H9 (cell line): ENCODE measurements around the gene ATP6V1C2. TPM values are rescaled to one million over a fixed set of nuclear protein-coding genes. Genes with fewer than 3 reads are reported as not detected.

ENCODE experiments used
- DNase-seq: peaks from one replicate; pipeline ENCODE4 v3.0.0-alpha.2; 2017
- H2AFZ ChIP-seq: one replicate; pipeline ENCODE4 v1.6.1; 2013; ENCODE audit warnings: mild to moderate bottlenecking, low read length, control low read depth, moderate library complexity
- H2AK5ac ChIP-seq: 2 replicates; pipeline ENCODE4 v1.6.1; 2013; ENCODE audit warnings: low read length, control low read depth, mixed read lengths; ENCODE audit not compliant: insufficient read length
- H2BK120ac ChIP-seq: one replicate; pipeline ENCODE4 v1.6.1; 2013; ENCODE audit warnings: low read depth, mild to moderate bottlenecking, low read length, control low read depth, inconsistent platforms; ENCODE audit not compliant: poor library complexity, severe bottlenecking
- H2BK12ac ChIP-seq: 2 replicates; pipeline ENCODE4 v1.6.1; 2013; ENCODE audit warnings: low read length, control low read depth, mixed read lengths, low read depth; ENCODE audit not compliant: insufficient read length
- H2BK15ac ChIP-seq: 2 replicates; pipeline ENCODE4 v1.6.1; 2013; ENCODE audit warnings: low read depth, low read length, control low read depth
- H2BK20ac ChIP-seq: one replicate; pipeline ENCODE4 v1.6.1; 2013; ENCODE audit warnings: low read depth, mild to moderate bottlenecking, low read length, control low read depth, inconsistent platforms; ENCODE audit not compliant: poor library complexity, severe bottlenecking
- H2BK5ac ChIP-seq: 2 replicates; pipeline ENCODE4 v1.6.1; 2013; ENCODE audit warnings: low read length, control low read depth, mixed read lengths; ENCODE audit not compliant: insufficient read length
- H3K14ac ChIP-seq: 2 replicates; pipeline ENCODE4 v1.6.1; 2013; ENCODE audit warnings: low read length, control low read depth; ENCODE audit not compliant: insufficient read depth
- H3K18ac ChIP-seq: 2 replicates; pipeline ENCODE4 v1.6.1; 2013; ENCODE audit warnings: low read depth, mild to moderate bottlenecking, mixed read lengths, low read length, control low read depth; ENCODE audit not compliant: insufficient read length
- H3K23ac ChIP-seq: 2 replicates; pipeline ENCODE4 v1.6.1; 2013; ENCODE audit warnings: low read length, control low read depth, mixed read lengths, low read depth; ENCODE audit not compliant: insufficient read length
- H3K23me2 ChIP-seq: 2 replicates; pipeline ENCODE4 v1.6.1; 2013; ENCODE audit warnings: low read depth, mild to moderate bottlenecking, mixed read lengths, low read length, control low read depth; ENCODE audit not compliant: insufficient read length, poor library complexity, severe bottlenecking
- H3K27ac ChIP-seq: 2 replicates; pipeline ENCODE4 v1.5.1; 2013; ENCODE audit warnings: low read length, control low read depth, mixed read lengths, low read depth; ENCODE audit not compliant: insufficient read length
- H3K27me3 ChIP-seq: 2 replicates; pipeline ENCODE4 v1.6.1; 2013; ENCODE audit warnings: low read length, control low read depth, inconsistent platforms; ENCODE audit not compliant: insufficient read depth
- H3K4ac ChIP-seq: 2 replicates; pipeline ENCODE4 v1.6.1; 2013; ENCODE audit warnings: low read depth, mild to moderate bottlenecking, control low read depth, inconsistent platforms, low read length, moderate library complexity
- H3K4me1 ChIP-seq: 2 replicates; pipeline ENCODE4 v1.6.1; 2013; ENCODE audit warnings: low read length, control low read depth, inconsistent platforms; ENCODE audit not compliant: insufficient read depth
- H3K4me2 ChIP-seq: 2 replicates; pipeline ENCODE4 v1.6.1; 2013; ENCODE audit warnings: low read length, control low read depth, mixed read lengths; ENCODE audit not compliant: insufficient read length, insufficient read depth
- H3K56ac ChIP-seq: 2 replicates; pipeline ENCODE4 v1.6.1; 2013; ENCODE audit warnings: low read depth, mild to moderate bottlenecking, mixed read lengths, low read length, control low read depth; ENCODE audit not compliant: insufficient read length
- H3K79me1 ChIP-seq: 2 replicates; pipeline ENCODE4 v1.6.1; 2013; ENCODE audit warnings: low read depth, mild to moderate bottlenecking, moderate library complexity, low read length, control low read depth, inconsistent platforms; ENCODE audit not compliant: insufficient read depth, poor library complexity, severe bottlenecking
- H3K79me2 ChIP-seq: 2 replicates; pipeline ENCODE4 v1.6.1; 2013; ENCODE audit warnings: low read length, control low read depth, inconsistent platforms; ENCODE audit not compliant: insufficient read depth
- H3K9ac ChIP-seq: 2 replicates; pipeline ENCODE4 v1.6.1; 2013; ENCODE audit warnings: low read length, control low read depth, mixed read lengths; ENCODE audit not compliant: insufficient read length; ENCODE audit errors: extremely low read depth
- H3K9me3 ChIP-seq: one replicate; pipeline ENCODE4 v1.6.1; 2013; ENCODE audit warnings: low read depth, low read length, inconsistent platforms; ENCODE audit not compliant: control insufficient read depth
- H3T11ph ChIP-seq: one replicate; pipeline ENCODE4 v1.6.1; 2013; ENCODE audit warnings: mild to moderate bottlenecking, low read length, control low read depth, inconsistent platforms
- H4K20me1 ChIP-seq: one replicate; pipeline ENCODE4 v1.6.1; 2013; ENCODE audit not compliant: control insufficient read depth, insufficient read length, insufficient read depth
- H4K5ac ChIP-seq: 2 replicates; pipeline ENCODE4 v1.6.1; 2013; ENCODE audit warnings: low read depth, mild to moderate bottlenecking, mixed read lengths, low read length, control low read depth; ENCODE audit not compliant: insufficient read length
- H4K8ac ChIP-seq: replicated peaks from 2 replicates; pipeline ENCODE4 v1.6.1; 2013; ENCODE audit warnings: low read length, control low read depth, mixed read lengths, low read depth; ENCODE audit not compliant: insufficient read length
- H4K91ac ChIP-seq: 2 replicates; pipeline ENCODE4 v1.6.1; 2013; ENCODE audit warnings: low read depth, mild to moderate bottlenecking, moderate library complexity, mixed read lengths, low read length, control low read depth; ENCODE audit not compliant: insufficient read length
- H3K27ac Mint-ChIP-seq, 3 experiments: 2 replicates in 2 of 3; 3 replicates in 1 of 3; pipeline ENCODE4 v1.8.0; 2020 to 2021; ENCODE audit warnings: mixed read lengths in 3 of 3, mild to moderate bottlenecking in 1 of 3, moderate library complexity in 1 of 3
- H3K27me3 Mint-ChIP-seq: 2 replicates; pipeline ENCODE4 v1.8.0; 2021; ENCODE audit warnings: low read depth, mild to moderate bottlenecking, moderate library complexity, mixed read lengths
- H3K36me3 Mint-ChIP-seq, 3 experiments: 2 replicates in 2 of 3; 3 replicates in 1 of 3; pipeline ENCODE4 v1.8.0; 2020 to 2021; ENCODE audit warnings: low read depth in 3 of 3, mixed read lengths in 3 of 3; ENCODE audit not compliant: insufficient read depth in 1 of 3
- H3K4me1 Mint-ChIP-seq, 2 experiments: 2 replicates each; pipeline ENCODE4 v1.8.0; 2020; ENCODE audit warnings: mixed read lengths in 2 of 2
- H3K4me3 Mint-ChIP-seq, 2 experiments: 2 replicates in 1 of 2; 3 replicates in 1 of 2; pipeline ENCODE4 v1.8.0; 2020 to 2021; ENCODE audit warnings: mild to moderate bottlenecking in 2 of 2, mixed read lengths in 2 of 2, moderate library complexity in 1 of 2
- H3K9me3 Mint-ChIP-seq, 2 experiments: 2 replicates in 1 of 2; 3 replicates in 1 of 2; pipeline ENCODE4 v1.8.0; 2020; ENCODE audit warnings: mild to moderate bottlenecking in 2 of 2, mixed read lengths in 2 of 2, moderate library complexity in 1 of 2
- CTCF ChIP-seq: fragments of 200-600 bp; sonication (generic); conservative IDR thresholded peaks from 3 replicates; pipeline ENCODE4 v1.8.0; 2021; ENCODE audit warnings: antibody characterized with exemption, mild to moderate bottlenecking
- whole genome bisulfite sequencing: extraction: QIAGEN DNeasy Blood & Tissue Kit; methylation state at CpG from one replicate; pipeline ENCODE4 v1.1.7; 2013; ENCODE audit warnings: missing lambda C conversion rate, low lambda C conversion rate, mixed read lengths; ENCODE audit not compliant: insufficient read length; ENCODE audit errors: extremely low coverage; 5-methylcytosine and 5-hydroxymethylcytosine counted together
- total RNA-seq: library from RNA; stranded (reverse); gene quantifications from 2 replicates; pipeline ENCODE4 v1.2.1, GENCODE V29; 2021

The ATP6V1C2 gene
- total RNA-seq, 1 experiment from 2014 or later = 1.2 TPM

GRCh38 chr2:10800163-10800562 is 78.7 kb downstream of the ATP6V1C2 start:
- Mint-ChIP-seq H3K4me1 (peaks cover 4 to 12% of the 10 kb centered on the region in 2 experiments), H3K4me3 (no peak overlapping the region), H3K27ac (no peak overlapping the region), H3K36me3 (peaks cover 25 to 60% (median 58%) of the 10 kb centered on the region in 3 experiments), H3K9me3 (no peaks in the 10 kb centered on the region; a peak in 1 of 5 replicates), H3K27me3 (no peaks in the 10 kb centered on the region)
- H4K20me1 ChIP-seq = no peaks in the 10 kb centered on the region
- no peak overlapping the region for H2BK15ac ChIP-seq
- no peaks in the 10 kb centered on the region; the same call in 1 of the 2 replicates for H3K4me1 ChIP-seq
- H3K4me2 ChIP-seq = no peak overlapping the region
- DNase-seq = no peak
- no peak overlapping the region for H3K14ac ChIP-seq
- H4K91ac ChIP-seq = no peak overlapping the region
- no peak overlapping the region for H2BK12ac ChIP-seq
- H3K27me3 ChIP-seq = no peaks in the 10 kb centered on the region
- H3T11ph ChIP-seq = no peak overlapping the region
- H4K8ac ChIP-seq = no peak overlapping the region
- H3K23me2 ChIP-seq = no peaks in the 10 kb centered on the region
- no peak overlapping the region for H3K18ac ChIP-seq
- no peak overlapping the region for H2BK20ac ChIP-seq
- peaks cover 14% of the 10 kb centered on the region for H3K79me1 ChIP-seq
- H3K79me2 ChIP-seq = peaks cover 14% of the 10 kb centered on the region
- no peak overlapping the region for H2AFZ ChIP-seq
- H4K5ac ChIP-seq = no peak overlapping the region
- 100% methylated on average over 1 of the region's 4 CpGs for WGBS
- H2BK120ac ChIP-seq = no peak overlapping the region
- TF ChIP-seq CTCF = no peak
- H3K9ac ChIP-seq = no peak overlapping the region
- no peak overlapping the region for H2AK5ac ChIP-seq
- no peak overlapping the region for H3K23ac ChIP-seq
- H3K27ac ChIP-seq = no peak overlapping the region
- H2BK5ac ChIP-seq = no peak overlapping the region
- no peak overlapping the region for H3K4ac ChIP-seq
- no peaks in the 10 kb centered on the region for H3K9me3 ChIP-seq
- H3K56ac ChIP-seq = no peak overlapping the region
